ENCODE measurements around the gene PGBD5.

The PGBD5 gene

DNA sequence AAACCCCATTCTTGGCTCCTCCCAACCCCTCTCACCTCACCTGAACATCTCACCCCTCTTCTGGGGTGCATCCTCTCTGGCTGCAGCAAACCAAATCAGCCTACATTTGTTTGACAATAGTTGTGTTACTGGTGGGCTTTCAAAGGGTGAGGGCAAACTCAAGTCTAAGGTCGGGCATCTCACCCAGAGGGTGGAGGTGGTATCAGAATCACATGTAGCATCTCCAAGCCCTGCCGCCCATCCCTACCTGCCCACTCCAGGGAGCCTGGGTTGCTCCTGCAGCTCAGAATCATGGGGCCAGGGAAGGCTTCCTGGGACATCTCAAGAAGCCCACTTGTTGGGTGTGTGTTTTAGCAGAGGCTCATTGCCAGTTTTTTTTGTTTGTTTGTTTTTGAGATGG is 35.8 kb downstream of the PGBD5 start:
- H3K4me1 ChIP-seq (ENCODE audit: control insufficient read depth in 1 of 2, insufficient read depth in 1 of 2, low read depth in 1 of 2, low read length in 1 of 2), result no peaks in the 10 kb centered on the region
- H3K4me3 ChIP-seq (ENCODE audit: low read depth in 1 of 2, low read length in 1 of 2), result no peak overlapping the region
- no peaks in the 10 kb centered on the region for H3K36me3 ChIP-seq
- no peak overlapping the region for H3K27ac ChIP-seq
- H3K9me3 ChIP-seq, result no peaks in the 10 kb centered on the region
- TF ChIP-seq CTCF (IDR thresholded peaks at IDR 0.05), result no peak
- H3K27me3 ChIP-seq, result peaks cover 30% of the 10 kb centered on the region

GRCh38 chr1:230387876-230388275 is 38.3 kb downstream of the PGBD5 start:
- Histone ChIP-seq H3K36me3 (no peaks in the 10 kb centered on the region), H3K4me1 (ENCODE audit: control insufficient read depth in 1 of 2, insufficient read depth in 1 of 2, low read depth in 1 of 2, low read length in 1 of 2) (no peaks in the 10 kb centered on the region), H3K27me3 (peaks cover 30% of the 10 kb centered on the region), H3K9me3 (no peaks in the 10 kb centered on the region), H3K4me3 (ENCODE audit: low read depth in 1 of 2, low read length in 1 of 2) (no peak overlapping the region), H3K27ac (no peak overlapping the region)
- TF ChIP-seq CTCF (IDR thresholded peaks at IDR 0.05), result no peak

DNA sequence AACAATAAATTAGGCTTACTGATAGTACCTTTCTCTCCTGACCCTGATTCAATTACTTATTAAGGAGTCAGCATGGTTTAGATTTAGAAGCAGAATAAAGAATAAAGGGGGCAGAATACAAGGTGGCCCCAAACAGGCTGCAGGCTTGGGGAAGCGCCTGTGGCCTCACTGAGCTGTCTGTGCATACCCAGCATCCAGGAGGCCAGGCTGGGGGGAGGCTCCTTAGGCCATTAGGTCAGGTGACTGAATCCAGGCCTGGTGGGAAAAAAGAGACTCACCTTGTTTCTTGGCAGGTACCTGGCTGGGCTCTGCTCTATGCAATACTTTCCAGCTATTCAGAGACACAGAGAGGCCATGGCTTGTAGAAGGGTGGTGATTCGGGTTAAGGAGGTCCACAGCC is 38.8 kb downstream of the PGBD5 start:
- H3K4me3 ChIP-seq (ENCODE audit: low read depth in 1 of 2, low read length in 1 of 2), result no peak overlapping the region
- no peak for TF ChIP-seq CTCF (IDR thresholded peaks at IDR 0.05)
- H3K36me3 ChIP-seq, result no peaks in the 10 kb centered on the region
- H3K27me3 ChIP-seq, result peaks cover 26% of the 10 kb centered on the region
- H3K4me1 ChIP-seq (ENCODE audit: control insufficient read depth in 1 of 2, insufficient read depth in 1 of 2, low read depth in 1 of 2, low read length in 1 of 2), result no peaks in the 10 kb centered on the region
- no peak overlapping the region for H3K27ac ChIP-seq
- no peaks in the 10 kb centered on the region for H3K9me3 ChIP-seq

DNA sequence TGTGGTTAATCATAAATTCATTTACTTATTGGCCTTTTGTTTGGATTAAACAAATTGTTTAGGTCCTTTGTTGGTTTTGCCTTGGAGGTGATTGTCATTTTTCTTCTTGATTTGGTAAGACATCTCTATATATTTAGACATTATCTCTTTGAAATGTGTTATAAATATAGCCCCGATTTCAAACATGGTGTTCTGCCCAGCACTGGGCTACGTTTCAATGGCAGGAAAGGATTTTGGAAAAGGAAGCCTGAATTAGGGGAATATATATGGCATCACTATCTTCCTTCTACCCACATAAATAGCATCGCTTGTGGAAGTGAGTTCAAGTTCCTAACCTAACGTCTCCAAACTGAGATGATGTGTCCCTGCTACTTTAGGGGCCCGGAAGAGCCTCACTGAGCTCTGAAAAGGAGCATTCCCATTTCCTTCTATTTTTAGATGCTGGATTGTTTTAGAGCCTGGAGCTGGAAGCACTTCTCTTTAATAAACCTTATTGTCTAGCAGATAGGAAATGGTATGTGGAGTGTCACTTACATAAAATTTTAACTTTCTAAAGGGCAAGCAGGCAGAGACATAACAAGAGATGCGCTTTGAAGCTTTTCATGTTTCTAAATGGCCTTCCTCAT is 39.4 kb downstream of the PGBD5 start:
- no peaks in the 10 kb centered on the region for H3K9me3 ChIP-seq
- no peaks in the 10 kb centered on the region for H3K36me3 ChIP-seq
- H3K27me3 ChIP-seq, result peaks cover 25% of the 10 kb centered on the region
- no peak overlapping the region for H3K27ac ChIP-seq
- no peak overlapping the region for H3K4me3 ChIP-seq (ENCODE audit: low read depth in 1 of 2, low read length in 1 of 2)
- TF ChIP-seq CTCF (IDR thresholded peaks at IDR 0.05), result no peak
- no peaks in the 10 kb centered on the region for H3K4me1 ChIP-seq (ENCODE audit: control insufficient read depth in 1 of 2, insufficient read depth in 1 of 2, low read depth in 1 of 2, low read length in 1 of 2)

GRCh38 chr1:230385930-230386329 is 40.2 kb downstream of the PGBD5 start:
- Histone ChIP-seq H3K27me3 (peaks cover 25% of the 10 kb centered on the region), H3K27ac (no peak overlapping the region), H3K36me3 (no peaks in the 10 kb centered on the region), H3K4me1 (ENCODE audit: control insufficient read depth in 1 of 2, insufficient read depth in 1 of 2, low read depth in 1 of 2, low read length in 1 of 2) (no peaks in the 10 kb centered on the region), H3K4me3 (ENCODE audit: low read depth in 1 of 2, low read length in 1 of 2) (no peak overlapping the region), H3K9me3 (no peaks in the 10 kb centered on the region)
- no peak for TF ChIP-seq CTCF (IDR thresholded peaks at IDR 0.05)

GRCh38 chr1:230385158-230385450 is 41.0 kb downstream of the PGBD5 start:
- H3K36me3 ChIP-seq, result no peaks in the 10 kb centered on the region
- H3K4me3 ChIP-seq (ENCODE audit: low read depth in 1 of 2, low read length in 1 of 2), result no peak overlapping the region
- H3K27me3 ChIP-seq, result peaks cover 24% of the 10 kb centered on the region
- TF ChIP-seq CTCF (IDR thresholded peaks at IDR 0.05), result no peak
- H3K4me1 ChIP-seq (ENCODE audit: control insufficient read depth in 1 of 2, insufficient read depth in 1 of 2, low read depth in 1 of 2, low read length in 1 of 2), result no peaks in the 10 kb centered on the region
- H3K9me3 ChIP-seq, result no peaks in the 10 kb centered on the region
- no peak overlapping the region for H3K27ac ChIP-seq

All from neutrophil (primary cell).